ENCODE measurements around the gene ZFHX3.

ZFHX3 gene

DNA sequence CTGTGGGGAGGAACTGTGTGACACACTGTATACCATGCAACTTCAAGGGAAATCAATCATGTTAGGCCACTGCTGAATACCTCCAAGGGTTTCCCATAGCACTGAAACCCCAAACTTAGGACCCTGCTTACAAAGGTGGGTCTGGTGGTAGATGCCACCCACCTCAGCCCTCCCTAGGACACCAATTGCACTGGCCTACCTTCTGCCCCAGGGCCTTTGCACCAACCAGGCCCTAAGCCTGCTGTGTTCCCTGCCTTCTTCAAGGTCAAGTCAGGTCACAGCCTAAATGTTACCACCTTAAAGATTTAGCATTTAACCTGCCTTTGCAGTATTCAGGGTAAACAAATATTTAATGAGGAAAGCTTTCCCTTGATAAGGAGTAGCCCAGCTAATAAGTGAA lies 185.8 kb downstream of the ZFHX3 start:
- no peak for DNase-seq

DNA sequence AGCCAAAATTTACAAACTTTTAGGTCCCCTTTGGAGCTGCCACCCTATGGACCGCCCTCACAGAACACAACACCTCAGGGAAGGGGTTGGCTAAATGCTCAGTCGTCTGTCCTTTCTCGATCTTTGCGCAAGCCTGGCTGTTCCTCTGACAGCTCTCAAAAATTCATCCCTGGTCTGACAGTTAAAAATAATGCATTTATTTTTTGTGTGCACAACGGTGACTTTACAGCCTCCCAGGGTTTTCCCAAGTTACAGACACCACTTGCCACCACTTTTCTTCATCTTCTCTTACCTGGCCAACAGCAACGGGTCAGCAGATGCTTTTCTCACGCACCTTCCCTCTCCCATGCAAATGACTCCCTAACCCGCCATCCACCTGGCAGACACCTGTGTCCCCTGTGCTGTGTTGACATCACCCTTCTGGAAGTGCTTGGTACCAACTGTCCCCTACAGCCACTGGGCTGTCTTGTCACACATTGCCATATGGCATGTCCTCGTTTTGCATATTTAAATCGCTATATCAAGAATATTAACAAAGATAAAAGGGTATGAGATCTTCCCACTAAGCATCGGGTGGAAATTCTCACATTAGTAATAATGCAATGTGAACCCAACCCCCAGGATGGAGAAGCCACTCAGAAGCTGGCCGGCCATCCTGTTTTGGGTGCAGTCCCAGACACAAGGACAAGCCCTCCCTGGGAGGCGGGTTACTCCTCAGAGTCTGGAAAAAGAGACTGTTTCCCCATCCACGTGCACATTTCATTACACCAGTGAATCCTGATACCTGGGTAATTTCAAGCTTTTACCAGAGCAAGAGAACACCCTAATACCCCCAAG lies 187.0 kb downstream of the ZFHX3 start:
- DNase-seq = no peak

DNA sequence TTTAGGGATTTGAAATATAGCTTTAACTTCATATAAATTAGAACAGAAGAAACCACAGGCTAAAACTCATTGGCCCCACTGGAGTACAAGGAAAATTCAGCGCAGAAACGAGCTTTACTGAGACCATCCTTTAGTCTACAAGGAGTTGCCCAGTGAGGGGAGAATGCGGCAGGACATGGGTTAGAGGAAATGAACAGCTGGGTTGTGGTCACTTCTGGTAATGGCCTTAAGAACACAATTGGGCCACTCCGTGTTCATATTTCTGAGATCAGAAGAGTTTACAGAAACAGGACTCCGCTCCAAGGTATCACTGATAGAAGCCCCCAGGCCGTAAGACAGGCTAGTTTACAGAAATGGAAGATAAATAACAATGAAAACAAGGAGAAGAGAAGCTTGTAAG lies 188.3 kb downstream of the ZFHX3 start:
- no peak for DNase-seq

DNA sequence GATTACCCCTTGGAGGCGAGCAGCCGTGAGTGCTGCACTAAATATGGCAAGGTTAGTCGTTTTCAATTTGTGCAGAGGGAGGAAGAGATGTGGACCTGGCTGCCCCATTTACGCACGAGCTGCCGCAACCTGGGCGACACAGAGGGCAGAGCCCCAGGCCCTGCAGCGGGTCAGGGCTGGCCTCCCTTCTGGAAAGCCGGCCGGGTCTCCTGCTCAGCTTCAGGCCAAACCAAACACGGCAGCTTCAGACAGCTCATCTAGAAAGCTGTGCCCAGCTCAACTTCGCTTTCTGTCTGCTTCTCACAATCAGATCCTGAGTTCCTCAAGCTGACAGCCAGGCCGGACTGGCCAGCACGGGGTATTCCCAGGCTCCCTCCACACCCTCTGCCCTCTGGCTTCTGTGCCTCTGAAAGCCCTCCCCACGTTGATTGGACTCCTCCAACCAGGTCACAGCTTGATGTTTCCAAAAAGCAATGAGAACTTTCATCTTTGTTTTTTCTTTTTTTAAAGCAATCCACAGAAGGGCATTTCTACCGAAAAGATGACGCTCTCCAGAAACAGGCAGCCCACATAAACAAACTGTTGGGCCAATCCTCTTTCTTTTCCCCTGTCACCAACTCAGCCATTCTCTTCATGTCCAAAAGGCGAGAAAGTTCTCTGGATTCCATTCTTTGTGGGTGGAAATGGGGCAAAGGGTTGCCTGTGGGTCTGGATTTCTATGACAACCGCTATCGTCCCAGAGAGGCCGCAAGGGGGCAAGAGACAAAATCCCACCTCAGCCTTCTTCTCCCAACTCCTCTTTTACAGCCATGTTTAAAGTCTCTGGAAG lies 189.0 kb downstream of the ZFHX3 start:
- no peak for DNase-seq

DNA sequence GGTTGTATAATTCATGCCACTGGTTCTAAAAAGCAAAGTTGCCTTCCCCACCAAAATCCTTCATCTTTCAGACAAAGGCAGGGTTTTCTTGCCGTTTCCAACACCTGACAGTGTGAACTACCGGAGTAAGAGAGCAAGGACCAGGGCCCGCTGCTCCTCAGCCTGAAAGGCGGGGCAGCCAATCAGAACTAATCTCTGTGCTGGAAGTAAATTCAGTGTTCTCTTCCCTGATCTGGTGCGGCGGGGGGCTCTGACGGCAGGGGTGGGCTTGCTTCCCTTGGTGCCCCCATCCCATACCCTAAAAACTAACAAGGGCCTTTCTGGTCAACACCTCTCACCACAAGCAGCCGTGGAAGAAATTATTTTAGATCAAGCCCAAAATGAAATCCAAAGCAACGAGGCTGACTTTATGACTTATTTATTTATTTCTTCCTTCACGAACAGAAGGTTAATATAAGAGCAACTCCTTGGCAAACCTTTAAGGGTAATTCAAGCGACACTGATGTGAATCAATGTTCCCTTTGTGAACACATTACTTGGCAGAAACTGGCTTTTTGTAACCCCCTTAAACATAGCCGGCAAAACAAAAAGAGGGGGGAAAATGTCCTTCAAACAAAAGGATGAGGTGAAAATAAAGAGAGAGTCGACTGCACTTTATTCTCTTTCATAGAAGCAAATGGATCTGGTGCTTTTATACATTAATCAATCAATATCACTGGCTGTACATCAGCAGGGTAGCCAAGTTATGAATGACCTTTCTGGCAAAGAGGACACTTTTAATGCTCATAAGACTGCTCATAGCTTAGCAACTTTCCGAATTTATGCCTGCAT lies 189.9 kb downstream of the ZFHX3 start:
- DNase-seq = no peak

DNA sequence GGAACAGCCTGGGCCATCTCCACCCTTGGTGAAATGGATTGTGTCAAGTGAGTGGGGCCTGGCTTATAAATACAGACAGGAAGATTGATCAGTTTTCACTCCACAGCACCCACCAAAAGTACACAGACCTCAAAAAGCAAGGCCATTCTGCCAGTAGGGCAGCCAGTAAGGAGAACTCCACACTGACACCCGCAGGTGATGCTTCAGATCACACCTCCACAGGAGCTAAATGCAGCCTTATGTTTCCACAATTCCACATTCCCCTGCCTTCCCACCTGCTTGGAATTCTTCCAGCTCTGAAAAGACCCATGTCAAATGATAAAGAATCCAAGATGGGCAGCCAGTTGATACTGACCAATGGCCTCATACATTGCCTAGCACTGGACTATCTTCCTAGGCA lies 191.1 kb downstream of the ZFHX3 start:
- no peak for DNase-seq

DNA sequence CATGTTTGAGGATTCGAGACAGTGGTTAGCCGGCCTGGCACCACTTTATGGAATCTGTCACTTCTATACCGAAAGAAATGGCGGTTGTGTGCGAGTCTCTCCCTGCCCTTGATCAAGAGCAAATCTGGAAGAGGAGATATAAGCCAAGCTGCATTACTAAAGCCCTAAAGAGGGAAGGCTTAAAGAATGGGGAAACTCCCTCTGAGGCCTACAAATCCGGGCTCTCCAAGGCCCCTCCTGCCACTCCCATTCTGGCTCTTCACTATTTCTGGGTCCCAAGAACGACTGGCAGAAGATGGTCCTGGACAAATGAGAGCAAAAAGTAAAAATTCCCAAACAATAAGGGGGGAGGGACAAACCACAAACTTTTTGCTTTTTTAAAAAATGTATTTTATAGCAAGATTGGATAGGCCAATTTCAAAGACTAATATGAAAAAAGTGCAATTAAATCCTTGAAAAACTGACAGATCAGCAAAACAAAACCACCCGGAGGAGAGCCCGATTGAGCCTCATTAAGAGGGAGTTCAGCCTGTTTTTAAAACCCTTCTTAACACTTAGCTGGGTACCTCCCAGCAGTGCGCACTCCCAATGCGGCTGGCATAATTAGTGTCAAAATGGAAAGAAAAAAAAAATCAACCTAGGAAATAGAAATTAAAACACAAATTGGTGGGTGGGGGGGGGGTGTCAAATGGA lies 193.5 kb downstream of the ZFHX3 start:
- DNase-seq = no peak

DNA sequence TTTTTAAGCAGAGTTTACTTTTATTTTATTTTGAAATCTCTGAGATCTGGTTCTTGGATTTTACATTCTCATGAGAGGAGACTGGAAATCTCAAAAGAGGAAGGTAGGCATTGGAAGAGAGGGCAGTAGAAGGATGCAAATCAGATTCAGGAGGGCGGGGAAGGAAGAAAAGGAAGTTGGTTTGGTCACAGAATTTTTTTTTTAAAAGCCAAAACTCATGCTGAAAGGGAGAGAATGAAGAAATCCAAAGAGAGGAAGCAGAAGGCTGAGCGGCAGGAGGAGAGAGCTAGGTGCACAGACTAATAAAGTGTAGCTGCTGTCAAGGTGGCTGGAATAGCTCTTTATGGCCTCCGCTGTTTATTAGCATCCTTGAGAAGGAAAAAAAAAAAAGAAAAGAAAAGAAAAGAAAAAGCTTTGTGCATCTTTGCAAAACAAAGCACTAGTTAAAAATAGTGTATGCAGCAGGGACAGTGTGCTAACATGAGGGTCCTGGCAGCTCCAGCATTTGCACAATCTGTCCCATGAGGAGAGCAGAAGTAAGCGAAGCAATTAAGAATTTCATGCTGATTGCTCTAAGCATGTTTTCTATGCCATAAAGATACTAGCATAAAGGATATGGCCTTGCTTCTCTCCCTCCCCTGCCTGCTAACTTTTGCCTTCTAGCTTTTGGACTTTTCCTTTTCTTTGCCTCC lies 194.2 kb downstream of the ZFHX3 start:
- no peak for DNase-seq

DNA sequence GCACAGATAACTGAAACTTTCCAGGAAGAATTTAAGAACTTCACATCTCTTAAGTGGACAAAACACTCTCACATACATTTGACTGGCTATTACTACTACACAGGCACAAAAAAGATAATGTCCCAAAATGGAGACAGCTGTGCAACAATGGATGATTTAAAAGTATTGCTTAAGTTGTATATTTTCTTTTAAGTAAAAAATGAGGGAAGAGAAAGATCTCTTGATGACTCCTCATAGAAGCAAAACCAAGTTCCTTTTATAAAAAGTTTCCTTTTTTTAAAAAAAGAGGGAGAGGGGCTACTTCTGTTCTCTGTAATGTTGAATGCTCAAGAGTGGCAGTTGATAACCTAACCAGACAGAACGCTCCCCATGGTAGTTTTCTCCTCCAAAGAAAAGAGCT lies 195.5 kb downstream of the ZFHX3 start:
- DNase-seq = no peak

DNA sequence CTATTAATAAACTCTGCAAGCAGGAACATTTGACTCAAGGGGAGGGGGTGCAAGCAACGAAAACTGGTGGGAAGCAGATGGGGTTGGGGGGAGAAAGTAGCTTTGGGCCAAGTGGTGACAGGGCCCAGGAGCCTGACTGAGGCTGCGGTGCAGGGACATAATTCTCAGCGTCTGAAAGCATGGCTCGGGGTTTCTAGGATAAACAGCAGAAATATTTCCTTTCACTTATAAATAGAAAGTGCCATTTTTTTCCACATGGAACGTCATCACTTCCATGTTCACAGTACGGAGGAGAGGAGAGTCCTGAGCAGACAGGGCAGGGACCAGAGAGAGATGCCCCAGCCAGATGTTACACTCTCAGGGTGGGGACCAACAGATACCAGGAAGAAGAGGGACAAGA lies 197.1 kb downstream of the ZFHX3 start:
- DNase-seq = no peak

DNA sequence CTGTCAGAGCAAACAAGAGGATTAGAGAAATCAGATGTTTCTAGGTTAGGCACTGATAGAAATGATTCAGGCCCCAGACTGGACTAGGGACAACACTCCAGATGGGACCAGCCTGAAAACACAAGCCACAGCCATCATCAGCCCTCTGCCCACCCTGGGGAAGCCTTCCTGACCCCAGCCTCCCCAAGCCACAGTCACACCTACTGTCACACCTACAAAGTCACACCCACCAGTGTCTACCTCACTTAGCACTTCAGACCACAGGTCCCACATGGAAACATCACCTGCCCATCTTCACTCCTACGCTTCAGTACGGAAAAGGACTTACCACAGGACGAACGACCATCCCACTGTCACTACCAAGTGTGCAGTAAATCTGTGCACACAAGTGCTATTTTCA lies 197.9 kb downstream of the ZFHX3 start:
- DNase-seq = no peak

DNA sequence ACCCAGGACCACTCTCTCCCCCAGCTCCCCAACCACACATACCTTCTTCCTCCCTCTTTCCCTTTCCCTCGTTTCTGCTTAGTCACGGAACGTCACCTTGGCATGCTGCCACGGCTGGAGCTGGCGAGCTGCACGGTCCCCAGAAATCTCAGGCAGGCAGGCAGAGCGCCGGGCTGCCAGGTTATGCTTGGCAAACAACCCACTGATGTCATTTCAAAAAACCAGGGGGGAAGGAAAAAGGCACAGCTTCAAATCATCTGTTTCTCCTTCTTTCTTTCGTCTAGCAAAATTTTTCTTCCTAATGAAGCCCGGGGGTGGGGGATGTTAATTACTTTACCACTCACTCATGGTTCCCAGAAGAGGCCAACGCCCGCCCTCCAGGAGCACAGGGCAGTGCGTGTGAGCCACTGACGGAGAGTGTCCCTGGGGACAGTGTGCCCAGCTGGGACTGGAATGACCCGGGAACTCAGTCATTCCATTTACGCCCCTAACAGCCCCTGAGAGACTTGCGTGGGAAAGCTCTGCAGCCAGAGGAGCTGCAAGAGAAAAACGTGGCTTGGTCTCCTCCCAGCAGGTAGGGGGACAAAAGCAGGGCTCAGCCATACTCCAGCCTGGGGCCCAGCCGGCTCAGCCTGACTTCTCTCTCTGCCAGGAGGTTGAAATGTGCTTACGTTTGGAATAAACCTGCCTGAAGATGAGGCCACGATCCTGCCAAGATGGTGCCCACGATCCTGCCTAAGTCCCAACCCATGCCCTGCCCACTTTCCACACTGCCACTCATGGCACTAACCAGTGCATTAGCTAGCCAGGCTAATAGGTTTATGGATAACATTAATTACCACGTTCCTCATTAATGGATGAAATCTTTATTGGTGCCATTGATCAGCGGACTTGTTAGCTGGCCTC lies 198.9 kb downstream of the ZFHX3 start:
- peak; percentile 71 for DNase-seq

DNA sequence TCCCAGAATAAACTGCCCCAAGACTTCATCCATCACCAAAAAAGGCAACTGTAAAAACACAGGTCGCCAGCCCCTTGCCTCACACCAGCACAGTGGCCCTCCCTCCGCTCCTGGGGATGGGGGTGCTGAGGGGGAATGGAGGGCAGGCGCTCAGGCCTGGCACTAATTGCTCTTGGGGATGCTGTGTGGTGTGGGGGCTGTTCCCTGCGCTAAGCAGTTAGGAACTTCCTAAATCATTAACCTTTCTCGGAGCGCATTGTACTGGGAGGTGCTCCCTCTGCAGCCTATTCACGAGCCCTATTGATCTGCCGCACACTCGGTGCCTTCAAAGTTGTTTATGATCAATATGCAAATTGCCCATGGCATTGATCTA lies 199.9 kb downstream of the ZFHX3 start:
- DNase-seq = no peak

DNA sequence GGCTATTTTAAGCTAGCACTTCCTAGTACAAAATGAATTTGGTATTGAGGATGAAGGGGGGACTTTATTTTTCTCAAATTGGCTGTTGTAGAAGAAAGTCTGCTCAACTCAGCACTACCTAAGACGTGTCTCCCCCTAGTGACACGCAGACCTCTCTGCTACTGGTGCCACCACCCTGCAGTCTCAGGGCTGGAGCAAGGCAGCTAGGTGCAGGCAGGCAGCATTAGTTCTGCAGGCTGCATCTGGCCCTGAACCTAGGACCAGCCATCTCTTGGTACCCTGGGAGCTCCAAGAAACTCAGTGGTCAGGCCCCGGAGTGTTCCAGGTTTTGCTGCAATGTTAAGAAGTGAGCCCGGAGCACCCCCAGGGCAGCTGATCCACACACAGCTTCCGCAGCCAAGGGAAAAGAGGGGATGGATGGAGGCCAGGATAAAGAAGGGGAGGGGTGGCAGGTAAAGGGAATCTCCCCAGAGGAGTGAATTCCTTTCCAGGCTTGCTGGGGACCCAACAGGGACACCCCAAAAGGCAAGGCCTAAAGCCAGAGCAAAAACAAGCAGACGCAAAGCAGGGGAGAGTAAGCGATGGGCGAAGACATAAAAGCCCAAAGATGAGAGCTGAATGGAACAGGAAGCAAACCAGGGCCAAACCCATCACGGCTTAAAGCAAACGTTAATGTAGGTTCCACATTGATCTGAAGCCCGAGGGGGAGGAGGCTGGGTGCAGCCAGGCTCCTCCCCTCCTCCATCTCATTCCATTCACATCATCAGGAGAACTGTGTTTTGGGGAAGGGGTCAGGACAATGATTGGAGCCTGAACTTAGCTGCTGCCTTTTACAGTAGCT lies 200.5 kb downstream of the ZFHX3 start:
- DNase-seq = no peak

DNA sequence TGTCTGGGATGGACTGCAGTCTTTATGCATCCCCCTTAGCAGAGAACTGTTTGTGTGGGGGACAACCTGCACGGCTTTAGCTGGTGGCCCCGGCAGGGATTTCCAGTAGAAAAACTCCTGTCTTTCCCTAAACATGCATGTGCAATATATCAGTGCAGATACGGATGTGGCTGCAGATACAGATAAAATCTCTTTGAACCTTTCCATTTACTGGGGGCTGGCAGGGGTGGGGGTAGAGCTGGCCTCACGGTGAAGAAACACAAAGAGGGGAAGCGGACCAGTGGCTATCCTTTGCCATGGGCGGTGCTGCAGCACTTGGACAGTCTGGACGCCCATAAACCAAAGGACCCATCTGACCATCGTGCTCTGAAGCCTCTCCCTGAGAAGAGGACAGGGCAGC lies 201.3 kb downstream of the ZFHX3 start:
- DNase-seq = no peak

DNA sequence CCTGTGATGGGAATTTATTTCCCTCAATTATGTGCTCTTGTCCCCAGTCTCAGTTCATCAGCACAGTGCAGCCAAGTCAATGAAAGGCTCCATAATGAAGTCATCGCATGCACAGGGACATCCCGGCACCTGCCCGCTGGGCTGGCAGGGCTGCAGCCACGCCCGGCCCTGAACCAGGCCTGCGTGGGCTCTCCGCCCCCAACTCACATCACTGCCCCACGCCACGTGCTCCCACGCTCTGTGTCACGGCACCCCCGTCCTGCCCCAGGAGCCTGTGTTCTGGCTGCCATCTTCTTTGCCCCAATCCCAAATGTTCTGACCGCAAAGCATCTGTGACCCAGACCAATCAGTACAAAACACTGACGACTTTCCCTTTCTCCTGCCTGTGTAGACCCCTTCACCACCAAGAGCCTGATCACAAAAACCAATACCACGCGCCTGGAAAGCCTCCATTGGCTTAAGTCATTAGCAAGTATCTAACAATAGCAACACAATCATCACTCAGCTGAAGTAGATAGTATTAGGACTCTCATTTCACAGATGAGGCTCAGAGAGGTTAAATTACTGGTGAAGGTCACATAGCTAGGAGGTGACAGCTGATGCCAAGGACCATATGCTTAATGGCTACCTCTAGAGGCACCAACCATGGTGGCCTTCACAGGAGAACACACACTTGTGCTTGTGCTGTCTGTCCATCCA lies 202.5 kb downstream of the ZFHX3 start:
- DNase-seq = no peak

DNA sequence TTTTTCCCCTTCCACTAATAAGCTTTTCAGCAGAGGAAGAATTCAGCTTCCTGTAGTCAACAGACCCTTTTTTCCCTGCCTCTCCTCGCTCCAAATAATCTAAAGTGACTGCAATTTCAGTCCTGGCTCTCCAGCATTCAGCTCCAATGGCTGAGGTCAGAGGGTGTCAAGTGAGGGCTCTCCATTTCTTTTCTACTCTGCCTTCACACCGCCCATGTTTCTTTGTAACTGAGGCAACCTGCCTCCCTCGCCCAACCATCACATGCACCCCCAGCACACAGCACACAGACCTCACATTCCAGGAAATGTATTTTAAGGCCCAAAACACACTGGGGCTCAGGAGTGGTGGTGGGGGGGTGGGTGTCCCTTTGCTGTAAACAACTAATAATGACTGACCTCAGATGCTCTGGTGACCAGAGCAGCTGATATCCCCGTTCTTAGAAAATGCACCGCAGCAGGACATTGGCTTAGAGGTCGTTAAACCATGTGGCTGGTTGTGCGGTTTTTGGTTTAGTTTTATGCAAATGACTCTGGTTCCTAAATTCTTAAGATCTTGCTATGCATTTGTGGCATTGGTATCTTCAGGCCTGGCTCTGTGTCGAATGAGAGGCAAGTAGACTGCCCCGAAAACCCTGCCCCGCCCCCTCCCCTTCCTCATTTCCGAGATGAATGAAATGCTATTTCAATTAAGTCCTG lies 203.6 kb downstream of the ZFHX3 start:
- DNase-seq = peak; percentile 1

DNA sequence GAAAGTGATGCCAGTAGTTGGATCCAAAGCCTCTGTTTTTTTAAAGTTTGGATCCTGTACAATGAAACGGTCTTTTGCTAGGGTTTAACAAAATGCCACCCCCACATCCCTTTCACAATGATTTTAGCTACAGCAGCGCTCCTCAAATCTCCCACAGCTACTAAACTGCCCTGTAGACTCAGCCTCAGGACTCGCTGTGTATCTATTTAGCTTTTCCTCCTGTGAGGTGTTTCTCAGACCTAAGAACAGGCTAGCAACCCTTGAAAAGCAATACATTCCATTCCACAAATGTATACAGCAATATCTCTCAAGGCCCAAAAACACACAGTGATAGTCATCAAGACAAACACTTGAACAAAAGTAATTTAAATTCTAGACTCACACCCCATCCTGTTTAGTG lies 206.4 kb downstream of the ZFHX3 start:
- DNase-seq = no peak
